ENCODE data around the gene MAP2K6. TPM values are rescaled to one million over a fixed set of nuclear protein-coding genes. Genes with fewer than 3 reads are reported as not detected.

MAP2K6 gene
- total and polyA plus RNA-seq, 10 of the 15 experiments (the other 5 are each of a cell fraction or from before 2014, with no cell fraction given): 15.6 to 70.3 (median 22.9) TPM

DNA sequence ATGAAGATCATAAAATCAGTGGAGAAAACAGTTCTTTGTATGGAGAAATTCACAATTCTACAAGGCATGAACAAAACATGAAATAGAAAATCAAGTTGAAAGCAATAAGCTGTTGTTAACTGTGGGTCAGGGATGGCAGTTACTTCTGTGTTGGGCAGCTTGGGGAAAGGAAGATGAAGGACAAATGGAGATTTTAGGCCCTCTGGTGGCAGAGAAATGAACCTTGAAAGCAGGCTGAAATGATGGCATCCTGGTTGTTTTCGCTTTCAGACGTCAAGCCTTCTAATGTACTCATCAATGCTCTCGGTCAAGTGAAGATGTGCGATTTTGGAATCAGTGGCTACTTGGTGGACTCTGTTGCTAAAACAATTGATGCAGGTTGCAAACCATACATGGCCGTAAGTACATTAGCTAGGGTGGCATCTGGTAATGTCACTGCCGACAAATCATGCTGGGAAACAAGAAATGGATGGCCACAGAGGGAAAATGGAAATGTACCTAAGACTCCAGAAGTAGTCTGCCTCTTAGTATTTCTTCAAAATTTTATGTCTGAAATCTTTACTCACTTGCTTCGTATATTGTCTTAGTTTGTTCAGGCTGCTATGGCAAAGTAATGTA is 108.9 kb downstream of the MAP2K6 start:
- in situ Hi-C loops (cut with MboI): no loop called here
- POLR2A ChIA-PET: interaction anchor here (0.7 kb wide), 1 partner anchor 818 kb away, joined by 5 read pairs; no protein-coding TSS in a partner anchor
- TF ChIP-seq, protein P1, sequence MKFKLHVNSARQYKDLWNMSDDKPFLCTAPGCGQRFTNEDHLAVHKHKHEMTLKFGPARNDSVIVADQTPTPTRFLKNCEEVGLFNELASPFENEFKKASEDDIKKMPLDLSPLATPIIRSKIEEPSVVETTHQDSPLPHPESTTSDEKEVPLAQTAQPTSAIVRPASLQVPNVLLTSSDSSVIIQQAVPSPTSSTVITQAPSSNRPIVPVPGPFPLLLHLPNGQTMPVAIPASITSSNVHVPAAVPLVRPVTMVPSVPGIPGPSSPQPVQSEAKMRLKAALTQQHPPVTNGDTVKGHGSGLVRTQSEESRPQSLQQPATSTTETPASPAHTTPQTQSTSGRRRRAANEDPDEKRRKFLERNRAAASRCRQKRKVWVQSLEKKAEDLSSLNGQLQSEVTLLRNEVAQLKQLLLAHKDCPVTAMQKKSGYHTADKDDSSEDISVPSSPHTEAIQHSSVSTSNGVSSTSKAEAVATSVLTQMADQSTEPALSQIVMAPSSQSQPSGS (IDR thresholded peaks at IDR 0.05; ENCODE audit: low read length): no peak
- TF ChIP-seq, protein P2, sequence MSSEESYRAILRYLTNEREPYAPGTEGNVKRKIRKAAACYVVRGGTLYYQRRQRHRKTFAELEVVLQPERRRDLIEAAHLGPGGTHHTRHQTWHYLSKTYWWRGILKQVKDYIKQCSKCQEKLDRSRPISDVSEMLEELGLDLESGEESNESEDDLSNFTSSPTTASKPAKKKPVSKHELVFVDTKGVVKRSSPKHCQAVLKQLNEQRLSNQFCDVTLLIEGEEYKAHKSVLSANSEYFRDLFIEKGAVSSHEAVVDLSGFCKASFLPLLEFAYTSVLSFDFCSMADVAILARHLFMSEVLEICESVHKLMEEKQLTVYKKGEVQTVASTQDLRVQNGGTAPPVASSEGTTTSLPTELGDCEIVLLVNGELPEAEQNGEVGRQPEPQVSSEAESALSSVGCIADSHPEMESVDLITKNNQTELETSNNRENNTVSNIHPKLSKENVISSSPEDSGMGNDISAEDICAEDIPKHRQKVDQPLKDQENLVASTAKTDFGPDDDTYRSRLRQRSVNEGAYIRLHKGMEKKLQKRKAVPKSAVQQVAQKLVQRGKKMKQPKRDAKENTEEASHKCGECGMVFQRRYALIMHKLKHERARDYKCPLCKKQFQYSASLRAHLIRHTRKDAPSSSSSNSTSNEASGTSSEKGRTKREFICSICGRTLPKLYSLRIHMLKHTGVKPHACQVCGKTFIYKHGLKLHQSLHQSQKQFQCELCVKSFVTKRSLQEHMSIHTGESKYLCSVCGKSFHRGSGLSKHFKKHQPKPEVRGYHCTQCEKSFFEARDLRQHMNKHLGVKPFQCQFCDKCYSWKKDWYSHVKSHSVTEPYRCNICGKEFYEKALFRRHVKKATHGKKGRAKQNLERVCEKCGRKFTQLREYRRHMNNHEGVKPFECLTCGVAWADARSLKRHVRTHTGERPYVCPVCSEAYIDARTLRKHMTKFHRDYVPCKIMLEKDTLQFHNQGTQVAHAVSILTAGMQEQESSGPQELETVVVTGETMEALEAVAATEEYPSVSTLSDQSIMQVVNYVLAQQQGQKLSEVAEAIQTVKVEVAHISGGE (CRISPR knock-in tag; IDR thresholded peaks at IDR 0.05): no peak
- TF ChIP-seq YY1 (IDR thresholded peaks at IDR 0.05; ENCODE audit: low read depth, low read length): peak; percentile 81
- TF ChIP-seq TARDBP (IDR thresholded peaks at IDR 0.05; ENCODE audit: borderline replicate concordance): no peak
- TF ChIP-seq SIN3A (IDR thresholded peaks at IDR 0.05; ENCODE audit: low read depth, low read length): no peak
- TF ChIP-seq SMAD5 (IDR thresholded peaks at IDR 0.05; ENCODE audit: low read depth): no peak
- no peak for TF ChIP-seq GATAD2B (conservative IDR thresholded peaks at IDR 0.05; ENCODE audit: low read depth)
- TF ChIP-seq, protein P3, sequence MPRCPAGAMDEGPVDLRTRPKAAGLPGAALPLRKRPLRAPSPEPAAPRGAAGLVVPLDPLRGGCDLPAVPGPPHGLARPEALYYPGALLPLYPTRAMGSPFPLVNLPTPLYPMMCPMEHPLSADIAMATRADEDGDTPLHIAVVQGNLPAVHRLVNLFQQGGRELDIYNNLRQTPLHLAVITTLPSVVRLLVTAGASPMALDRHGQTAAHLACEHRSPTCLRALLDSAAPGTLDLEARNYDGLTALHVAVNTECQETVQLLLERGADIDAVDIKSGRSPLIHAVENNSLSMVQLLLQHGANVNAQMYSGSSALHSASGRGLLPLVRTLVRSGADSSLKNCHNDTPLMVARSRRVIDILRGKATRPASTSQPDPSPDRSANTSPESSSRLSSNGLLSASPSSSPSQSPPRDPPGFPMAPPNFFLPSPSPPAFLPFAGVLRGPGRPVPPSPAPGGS (IDR thresholded peaks at IDR 0.05; ENCODE audit: borderline replicate concordance, insufficient read depth, low read depth, low read length, poor library complexity, severe bottlenecking): no peak
- no peak for TF ChIP-seq RAD51 (IDR thresholded peaks at IDR 0.05)
- TF ChIP-seq, protein P4, sequence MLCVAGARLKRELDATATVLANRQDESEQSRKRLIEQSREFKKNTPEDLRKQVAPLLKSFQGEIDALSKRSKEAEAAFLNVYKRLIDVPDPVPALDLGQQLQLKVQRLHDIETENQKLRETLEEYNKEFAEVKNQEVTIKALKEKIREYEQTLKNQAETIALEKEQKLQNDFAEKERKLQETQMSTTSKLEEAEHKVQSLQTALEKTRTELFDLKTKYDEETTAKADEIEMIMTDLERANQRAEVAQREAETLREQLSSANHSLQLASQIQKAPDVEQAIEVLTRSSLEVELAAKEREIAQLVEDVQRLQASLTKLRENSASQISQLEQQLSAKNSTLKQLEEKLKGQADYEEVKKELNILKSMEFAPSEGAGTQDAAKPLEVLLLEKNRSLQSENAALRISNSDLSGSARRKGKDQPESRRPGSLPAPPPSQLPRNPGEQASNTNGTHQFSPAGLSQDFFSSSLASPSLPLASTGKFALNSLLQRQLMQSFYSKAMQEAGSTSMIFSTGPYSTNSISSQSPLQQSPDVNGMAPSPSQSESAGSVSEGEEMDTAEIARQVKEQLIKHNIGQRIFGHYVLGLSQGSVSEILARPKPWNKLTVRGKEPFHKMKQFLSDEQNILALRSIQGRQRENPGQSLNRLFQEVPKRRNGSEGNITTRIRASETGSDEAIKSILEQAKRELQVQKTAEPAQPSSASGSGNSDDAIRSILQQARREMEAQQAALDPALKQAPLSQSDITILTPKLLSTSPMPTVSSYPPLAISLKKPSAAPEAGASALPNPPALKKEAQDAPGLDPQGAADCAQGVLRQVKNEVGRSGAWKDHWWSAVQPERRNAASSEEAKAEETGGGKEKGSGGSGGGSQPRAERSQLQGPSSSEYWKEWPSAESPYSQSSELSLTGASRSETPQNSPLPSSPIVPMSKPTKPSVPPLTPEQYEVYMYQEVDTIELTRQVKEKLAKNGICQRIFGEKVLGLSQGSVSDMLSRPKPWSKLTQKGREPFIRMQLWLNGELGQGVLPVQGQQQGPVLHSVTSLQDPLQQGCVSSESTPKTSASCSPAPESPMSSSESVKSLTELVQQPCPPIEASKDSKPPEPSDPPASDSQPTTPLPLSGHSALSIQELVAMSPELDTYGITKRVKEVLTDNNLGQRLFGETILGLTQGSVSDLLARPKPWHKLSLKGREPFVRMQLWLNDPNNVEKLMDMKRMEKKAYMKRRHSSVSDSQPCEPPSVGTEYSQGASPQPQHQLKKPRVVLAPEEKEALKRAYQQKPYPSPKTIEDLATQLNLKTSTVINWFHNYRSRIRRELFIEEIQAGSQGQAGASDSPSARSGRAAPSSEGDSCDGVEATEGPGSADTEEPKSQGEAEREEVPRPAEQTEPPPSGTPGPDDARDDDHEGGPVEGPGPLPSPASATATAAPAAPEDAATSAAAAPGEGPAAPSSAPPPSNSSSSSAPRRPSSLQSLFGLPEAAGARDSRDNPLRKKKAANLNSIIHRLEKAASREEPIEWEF (IDR thresholded peaks at IDR 0.05; ENCODE audit: insufficient replicate concordance, low read depth, low read length): no peak
- TF ChIP-seq POLR2AphosphoS2 (IDR thresholded peaks at IDR 0.05; ENCODE audit: low read depth, low read length): no peak

More for the DNA sequence above, 108.9 kb downstream of the MAP2K6 start:
- DNase-seq (ENCODE audit: low read depth, low spot score): peak; percentile 55
- ChIA-PET RAD21 (ENCODE audit: unreplicated experiment) (interaction anchor here (0.6 to 3.8 kb wide), 13 partner anchors 20 to 751 kb away, joined by 3 to 17 read pairs (median 4); partner anchors contain the start of gene MAP2K6), CTCF (interaction anchor here (0.6 to 10.3 kb wide), 31 partner anchors 9 to 303 kb away, joined by 3 to 100 read pairs (median 4); partner anchors contain the start of gene MAP2K6), SMC1A (ENCODE audit: uncharacterized antibody, unreplicated experiment) (interaction anchor here (0.6 to 8.7 kb wide), 19 partner anchors 10 to 799 kb away, joined by 3 to 56 read pairs (median 5); partner anchors contain the start of gene MAP2K6)
- no TSS peak for BruUV-seq (replicated peaks)
- Histone ChIP-seq H3K9me3 (replicated peaks; ENCODE audit: control insufficient read depth, insufficient read depth, low read length) (peaks cover 3% of the 10 kb centered on the region; the same call in 1 of the 3 replicates), H3K36me3 (ENCODE audit: control insufficient read depth in 2 of 2, insufficient read depth in 2 of 2, low read length in 1 of 2) (peaks cover 3 to 49% of the 10 kb centered on the region in 2 experiments), H3K79me2 (ENCODE audit: control insufficient read depth, insufficient read depth, low read length) (peaks cover 6% of the 10 kb centered on the region), H3K4me3 (no peak overlapping the region), H2AFZ (ENCODE audit: control insufficient read depth, low read depth, low read length) (peak overlapping the region; percentile 63), H3K9ac (ENCODE audit: control insufficient read depth, insufficient read depth, low read length) (no peak overlapping the region), H4K20me1 (ENCODE audit: control insufficient read depth, insufficient read depth) (no peaks in the 10 kb centered on the region), H3K27me3 (replicated peaks in 1 of 2; ENCODE audit: control insufficient read depth in 2 of 2, insufficient read depth in 2 of 2, low read length in 1 of 2) (no peaks in the 10 kb centered on the region), H3K27ac (ENCODE audit: control insufficient read depth, insufficient read depth) (no peak overlapping the region), H3K4me2 (ENCODE audit: control insufficient read depth, insufficient read depth) (no peak overlapping the region), H3K4me1 (ENCODE audit: control insufficient read depth, insufficient read depth, low read length) (peaks cover 10% of the 10 kb centered on the region; the same call in 1 of the 2 replicates)
- FAIRE-seq: peak; percentile 86
- WGBS (ENCODE audit: insufficient coverage, insufficient replicate concordance, low lambda C conversion rate, missing lambda C conversion rate): 38% methylated on average over 7 of the region's 7 CpGs
- intact Hi-C loops (cut with micrococcal nuclease; ENCODE audit: unreplicated experiment): loop anchor here (2.0 to 10.0 kb wide), 4 partner anchors 131 to 749 kb away; no protein-coding TSS in a partner anchor
- peak; percentile 91 for ATAC-seq
